Skeletal muscle satellite cell (primary cell): ENCODE results near the gene HRH1.
"Not testable (repeated sequence)": the region's sequence is repeated elsewhere in the genome, so short reads cannot be mapped to it uniquely, and the experiment has no call there.

Source experiments
- H3K27me3 ChIP-seq: 2 replicates; pipeline ENCODE4 v1.7.0; 2013; ENCODE audit warnings: low read length; ENCODE audit not compliant: control insufficient read depth, insufficient read depth
- H3K36me3 ChIP-seq: 2 replicates; pipeline ENCODE4 v1.7.0; 2013; ENCODE audit warnings: mild to moderate bottlenecking, control low read depth, low read length; ENCODE audit not compliant: insufficient read depth
- H3K4me1 ChIP-seq: 2 replicates; pipeline ENCODE4 v1.7.0; 2013; ENCODE audit warnings: low read length; ENCODE audit not compliant: control insufficient read depth, insufficient read depth
- H3K4me2 ChIP-seq: 2 replicates; pipeline ENCODE4 v1.7.0; 2013; ENCODE audit warnings: mild to moderate bottlenecking, low read length
- H3K4me3 ChIP-seq: 2 replicates; pipeline ENCODE4 v1.7.0; 2013; ENCODE audit warnings: low read length
- H3K9ac ChIP-seq: 2 replicates; pipeline ENCODE4 v1.7.0; 2013; ENCODE audit warnings: mild to moderate bottlenecking, low read depth, low read length, moderate library complexity
- H3K9me3 ChIP-seq: replicated peaks from 2 replicates; pipeline ENCODE4 v1.7.0; 2013; ENCODE audit warnings: mild to moderate bottlenecking, control low read depth, low read length

Gene HRH1

DNA sequence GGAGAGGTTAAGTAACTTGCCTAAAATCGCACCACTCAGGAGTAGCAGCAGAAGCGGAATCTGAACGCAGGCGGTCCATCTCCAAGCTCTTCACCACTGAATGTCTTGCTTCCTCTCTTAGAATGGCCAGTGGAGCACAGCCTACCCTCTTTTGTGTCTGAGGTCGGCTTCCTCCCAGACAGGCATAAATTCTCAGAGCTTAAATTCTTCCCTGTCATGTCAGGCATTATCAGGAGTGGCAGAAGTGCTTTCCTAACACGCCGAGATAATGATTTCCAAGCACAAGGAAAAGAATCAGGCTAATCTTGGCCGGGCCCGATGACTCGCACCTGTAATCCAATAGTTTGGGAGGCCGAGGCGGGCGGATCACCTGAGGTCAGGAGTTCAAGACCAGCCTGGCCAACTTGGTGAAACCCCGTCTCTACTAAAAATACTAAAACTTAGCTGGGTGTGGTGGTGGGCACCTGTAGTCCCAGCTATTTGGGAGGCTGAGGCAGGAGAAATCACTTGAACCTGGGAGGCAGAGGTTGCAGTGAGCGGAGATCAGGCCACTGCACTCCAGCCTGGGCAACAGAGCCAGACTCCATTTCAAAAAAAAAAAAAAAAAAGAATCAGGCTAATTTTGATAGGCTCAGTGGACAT is 30.2 kb downstream of the HRH1 start:
- not testable (repeated sequence) for H3K9ac ChIP-seq, H3K4me2 ChIP-seq, H3K9me3 ChIP-seq, H3K36me3 ChIP-seq, H3K27me3 ChIP-seq, H3K4me3 ChIP-seq
- H3K4me1 ChIP-seq = peaks cover 23% of the 10 kb centered on the region

DNA sequence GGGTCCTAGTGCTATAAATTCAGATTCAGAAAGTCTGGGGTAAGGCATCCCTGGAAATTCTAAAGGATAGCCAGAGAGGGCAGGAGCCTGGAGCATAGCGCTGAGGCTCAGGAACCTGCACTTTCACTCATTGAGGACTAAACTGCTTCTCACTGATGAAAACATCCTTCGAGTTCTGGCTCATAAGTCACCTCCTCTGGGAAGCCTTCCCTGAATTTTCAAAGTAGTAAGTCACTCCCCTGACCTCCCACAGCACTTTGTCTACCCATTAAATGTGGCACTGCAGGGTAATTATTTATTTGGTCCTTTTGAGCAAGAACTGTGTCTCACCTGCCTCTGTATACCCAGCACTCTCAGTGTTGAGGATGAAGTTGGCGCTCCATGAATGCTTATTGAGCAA is 30.9 kb downstream of the HRH1 start:
- H3K9ac ChIP-seq = no peak overlapping the region
- H3K36me3 ChIP-seq = no peaks in the 10 kb centered on the region
- H3K4me2 ChIP-seq = no peak overlapping the region
- H3K4me3 ChIP-seq = no peak overlapping the region
- H3K9me3 ChIP-seq = no peaks in the 10 kb centered on the region
- no peaks in the 10 kb centered on the region for H3K27me3 ChIP-seq
- peaks cover 23% of the 10 kb centered on the region for H3K4me1 ChIP-seq

DNA sequence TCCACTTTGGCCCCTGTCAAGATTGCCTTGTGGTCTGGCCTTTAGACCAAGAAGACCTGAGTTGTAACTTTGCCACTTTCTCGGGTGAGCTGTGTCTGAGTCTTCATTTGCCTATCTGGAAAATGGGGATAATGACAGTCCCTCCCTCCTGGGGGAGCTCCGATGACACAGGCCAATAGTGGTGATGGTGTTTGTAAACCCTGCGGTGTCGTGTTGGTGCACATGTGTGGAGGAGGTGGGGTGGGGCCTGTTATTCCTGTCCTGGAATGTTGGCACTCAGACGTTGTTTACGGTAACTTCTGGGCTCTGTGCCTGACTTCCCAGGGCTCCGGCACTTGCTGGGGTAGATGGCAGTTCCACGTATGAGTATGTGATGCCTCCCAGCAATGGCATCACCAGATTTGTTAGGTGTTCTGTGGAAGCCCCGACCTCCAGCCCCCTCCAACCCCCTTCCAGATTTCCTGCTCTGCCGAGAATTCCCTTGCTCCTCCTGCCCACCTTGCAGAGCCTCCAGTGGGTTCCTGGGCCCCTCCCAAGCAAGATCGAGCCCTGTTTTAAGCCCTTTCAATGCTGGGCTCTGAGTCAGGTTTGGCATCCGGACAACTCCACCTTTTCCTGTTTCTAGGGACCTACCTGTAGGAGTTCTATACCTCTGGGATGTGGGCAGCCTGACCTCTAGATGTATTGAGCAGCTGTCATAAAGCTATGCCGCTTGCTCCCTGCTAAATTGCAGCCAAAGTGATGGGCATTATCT is 31.4 kb downstream of the HRH1 start:
- Histone ChIP-seq H3K4me2 (peak overlapping the region; percentile 17), H3K27me3 (no peaks in the 10 kb centered on the region), H3K4me3 (no peak overlapping the region), H3K36me3 (no peaks in the 10 kb centered on the region), H3K9ac (no peak overlapping the region), H3K4me1 (peaks cover 21% of the 10 kb centered on the region), H3K9me3 (no peaks in the 10 kb centered on the region)

DNA sequence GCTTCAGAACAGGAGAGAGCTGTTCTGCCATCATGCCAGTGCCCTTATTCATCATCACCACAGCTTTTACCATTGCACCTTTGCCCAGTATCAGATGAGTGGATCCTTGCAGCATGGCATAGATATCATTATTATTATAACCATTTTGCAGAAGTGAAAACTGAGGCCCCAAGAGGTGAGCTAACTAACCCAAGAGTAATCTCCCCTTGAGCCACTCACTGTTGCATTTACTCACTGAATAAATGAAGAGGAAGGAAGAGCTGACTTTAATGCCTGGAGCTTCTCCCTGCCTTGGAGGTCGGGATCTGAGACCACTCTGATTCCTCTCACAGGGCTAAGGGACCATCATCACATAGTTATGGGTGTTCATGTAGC is 32.0 kb downstream of the HRH1 start:
- Histone ChIP-seq H3K9me3 (no peaks in the 10 kb centered on the region), H3K36me3 (no peaks in the 10 kb centered on the region), H3K4me1 (peaks cover 15% of the 10 kb centered on the region), H3K4me2 (no peak overlapping the region), H3K27me3 (no peaks in the 10 kb centered on the region), H3K9ac (no peak overlapping the region), H3K4me3 (no peak overlapping the region)

DNA sequence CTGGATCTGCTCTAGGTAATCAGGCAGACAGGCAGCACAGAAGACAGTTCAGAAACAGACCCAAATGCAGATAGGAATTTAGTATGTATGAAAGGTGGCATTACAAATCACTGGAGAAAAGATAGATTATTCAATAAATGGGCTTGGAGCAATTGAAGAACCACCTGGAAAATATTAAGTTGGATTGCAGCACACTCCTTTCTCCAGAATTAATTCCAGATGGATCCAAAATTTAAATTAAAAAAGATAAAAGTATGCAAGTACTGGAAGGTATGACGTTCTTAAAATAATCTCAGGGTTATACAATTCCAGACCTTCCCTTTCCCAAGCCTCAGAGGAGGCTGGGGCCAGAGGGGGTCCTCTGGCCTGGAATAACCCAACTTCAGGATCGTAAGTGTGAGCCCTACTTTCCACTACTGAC is 32.5 kb downstream of the HRH1 start:
- Histone ChIP-seq H3K27me3 (no peaks in the 10 kb centered on the region), H3K4me3 (no peak overlapping the region), H3K36me3 (no peaks in the 10 kb centered on the region), H3K9ac (no peak overlapping the region), H3K9me3 (no peaks in the 10 kb centered on the region), H3K4me2 (no peak overlapping the region), H3K4me1 (peaks cover 14% of the 10 kb centered on the region)

DNA sequence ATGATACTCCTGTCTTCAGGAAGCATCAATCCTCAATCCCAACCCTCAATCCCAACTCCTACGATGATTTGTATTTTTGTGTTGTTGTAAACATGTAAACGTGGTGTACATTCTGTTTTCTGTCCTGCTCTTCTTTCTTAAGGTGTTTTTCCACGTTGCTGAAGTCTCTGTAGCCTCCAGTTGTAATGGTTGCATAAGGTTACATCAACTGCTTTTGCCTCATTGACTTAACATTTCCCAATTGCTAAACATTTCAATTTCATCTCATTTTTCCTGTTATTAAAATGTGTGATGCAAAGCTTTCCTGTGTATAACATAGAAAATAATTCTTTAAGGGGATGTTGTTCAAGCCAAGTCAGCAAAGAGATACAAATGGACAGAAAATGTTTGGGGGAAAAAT is 33.4 kb downstream of the HRH1 start:
- no peak overlapping the region for H3K4me3 ChIP-seq
- H3K4me1 ChIP-seq = peaks cover 14% of the 10 kb centered on the region
- H3K4me2 ChIP-seq = no peak overlapping the region
- no peak overlapping the region for H3K9ac ChIP-seq
- no peaks in the 10 kb centered on the region for H3K9me3 ChIP-seq
- H3K27me3 ChIP-seq = no peaks in the 10 kb centered on the region
- no peaks in the 10 kb centered on the region for H3K36me3 ChIP-seq

DNA sequence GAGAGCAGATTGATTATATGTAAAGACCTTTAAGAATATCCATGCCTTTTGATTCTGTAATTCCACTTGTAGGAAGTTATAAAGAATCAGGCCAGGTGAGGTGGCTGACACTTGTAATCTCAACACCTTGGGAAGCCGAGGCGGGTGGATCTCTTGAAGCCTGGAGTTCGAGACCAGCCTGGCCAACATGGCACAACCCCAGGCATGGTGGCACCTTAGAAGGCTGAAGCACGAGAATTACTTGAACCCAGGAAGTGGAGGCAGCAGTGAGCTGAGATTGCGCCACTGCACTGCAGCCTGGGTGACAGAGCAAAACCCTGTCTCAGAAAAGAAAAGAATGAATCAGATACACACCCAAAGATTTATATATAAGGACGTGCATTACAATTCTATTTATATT is 33.9 kb downstream of the HRH1 start:
- H3K4me2 ChIP-seq = no peak overlapping the region
- H3K36me3 ChIP-seq = no peaks in the 10 kb centered on the region
- H3K9ac ChIP-seq = no peak overlapping the region
- H3K27me3 ChIP-seq = no peaks in the 10 kb centered on the region
- peaks cover 14% of the 10 kb centered on the region for H3K4me1 ChIP-seq
- no peak overlapping the region for H3K4me3 ChIP-seq
- H3K9me3 ChIP-seq = no peaks in the 10 kb centered on the region

DNA sequence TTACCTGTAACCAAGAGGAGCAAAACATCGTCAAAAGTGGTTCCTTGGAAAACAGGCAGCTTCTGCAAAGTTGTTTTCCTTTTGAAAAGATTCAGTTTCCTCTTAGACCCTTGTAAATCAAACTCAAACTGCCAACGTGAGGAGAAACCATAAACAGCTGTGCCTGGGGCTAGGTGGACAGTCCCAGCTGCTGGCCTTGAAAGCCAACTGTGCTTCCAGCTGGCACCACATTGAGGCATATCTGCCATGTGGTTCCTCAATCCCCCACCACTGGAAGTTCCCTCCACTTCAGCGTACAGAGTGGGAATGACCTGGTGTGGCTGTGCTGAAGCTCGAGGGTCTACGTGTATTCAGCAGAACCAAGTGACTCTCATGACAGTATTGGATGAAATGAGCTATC is 40.9 kb downstream of the HRH1 start:
- Histone ChIP-seq H3K4me2 (peak overlapping the region; percentile 80), H3K4me3 (peak overlapping the region; percentile 60), H3K27me3 (no peaks in the 10 kb centered on the region), H3K9ac (peak overlapping the region; percentile 63), H3K36me3 (no peaks in the 10 kb centered on the region), H3K4me1 (peaks cover 21% of the 10 kb centered on the region), H3K9me3 (no peaks in the 10 kb centered on the region)

DNA sequence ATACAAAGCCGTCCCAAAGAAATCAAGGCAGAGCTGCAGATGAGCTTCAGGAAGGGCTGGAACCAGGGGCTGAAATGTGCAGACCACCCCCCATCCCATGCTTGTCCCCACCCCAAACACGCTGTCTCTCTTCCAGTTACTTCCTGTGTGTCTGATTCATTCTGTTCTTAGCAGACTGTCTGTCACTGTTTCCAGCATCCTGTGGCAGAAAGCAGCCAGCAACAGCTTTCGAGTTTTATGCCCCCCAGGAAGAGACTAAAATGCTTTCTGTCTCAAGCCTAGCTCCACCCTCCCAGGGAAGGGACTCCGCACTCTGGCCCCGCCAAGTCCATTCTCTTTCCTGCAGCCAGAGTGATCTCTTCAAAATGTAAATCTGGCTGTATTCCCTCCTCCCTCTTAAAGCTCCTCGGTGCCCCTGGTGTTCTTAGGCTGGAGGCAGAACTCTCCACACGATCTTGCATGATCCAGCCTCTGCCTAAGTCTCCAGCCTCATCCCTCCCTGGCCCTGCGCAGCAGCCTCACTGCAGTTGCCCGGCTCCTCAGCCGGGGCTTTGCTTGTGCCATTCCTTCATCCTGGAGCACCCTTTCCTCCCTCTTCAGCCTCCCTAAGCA is 41.5 kb downstream of the HRH1 start:
- Histone ChIP-seq H3K4me2 (peak overlapping the region; percentile 80), H3K36me3 (no peaks in the 10 kb centered on the region), H3K9ac (peak overlapping the region; percentile 63), H3K9me3 (no peaks in the 10 kb centered on the region), H3K4me1 (peaks cover 27% of the 10 kb centered on the region), H3K4me3 (peak overlapping the region; percentile 60), H3K27me3 (no peaks in the 10 kb centered on the region)

DNA sequence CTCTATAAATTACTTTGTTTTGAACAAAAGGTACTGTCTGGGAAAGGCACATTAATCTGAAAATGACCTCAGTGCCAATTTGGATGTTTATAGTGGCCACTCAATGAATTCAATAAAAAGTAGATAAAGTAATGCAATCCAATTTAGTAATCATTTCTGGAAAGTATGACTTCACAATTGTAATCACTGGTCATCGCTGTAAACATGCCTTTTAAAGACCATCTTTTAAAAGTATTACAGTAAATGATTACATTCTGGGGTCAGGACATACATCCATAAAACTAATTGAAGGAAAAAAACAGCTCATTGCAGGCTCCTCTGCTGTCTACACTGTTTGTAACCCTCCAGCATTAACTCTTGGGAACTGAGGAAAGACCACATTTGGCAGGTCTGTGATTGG is 43.2 kb downstream of the HRH1 start:
- Histone ChIP-seq H3K9me3 (no peaks in the 10 kb centered on the region), H3K4me2 (no peak overlapping the region), H3K36me3 (no peaks in the 10 kb centered on the region), H3K27me3 (no peaks in the 10 kb centered on the region), H3K4me1 (peaks cover 38% of the 10 kb centered on the region), H3K4me3 (no peak overlapping the region), H3K9ac (no peak overlapping the region)

DNA sequence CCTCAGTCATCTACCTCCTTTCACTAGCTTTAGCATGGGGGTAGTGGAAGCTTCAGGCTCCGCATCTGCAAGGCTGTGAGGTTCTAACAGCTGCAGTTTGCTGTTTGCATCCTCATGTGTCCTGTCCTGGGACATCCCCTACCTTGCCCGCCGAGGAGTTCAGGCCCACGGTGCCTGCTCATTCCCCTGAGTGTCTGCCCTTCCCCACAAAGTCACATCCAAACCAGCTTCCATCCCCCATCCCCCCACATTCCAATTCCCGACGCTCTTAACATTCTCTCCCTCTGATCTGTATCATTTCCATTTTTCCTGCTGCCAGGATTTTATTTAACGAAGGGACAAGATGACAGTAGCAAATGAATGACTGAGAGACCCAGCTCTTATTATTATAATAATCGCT is 43.8 kb downstream of the HRH1 start:
- H3K4me1 ChIP-seq = peaks cover 38% of the 10 kb centered on the region
- H3K9ac ChIP-seq = no peak overlapping the region
- no peaks in the 10 kb centered on the region for H3K9me3 ChIP-seq
- no peak overlapping the region for H3K4me2 ChIP-seq
- H3K27me3 ChIP-seq = no peaks in the 10 kb centered on the region
- H3K36me3 ChIP-seq = no peaks in the 10 kb centered on the region
- no peak overlapping the region for H3K4me3 ChIP-seq

DNA sequence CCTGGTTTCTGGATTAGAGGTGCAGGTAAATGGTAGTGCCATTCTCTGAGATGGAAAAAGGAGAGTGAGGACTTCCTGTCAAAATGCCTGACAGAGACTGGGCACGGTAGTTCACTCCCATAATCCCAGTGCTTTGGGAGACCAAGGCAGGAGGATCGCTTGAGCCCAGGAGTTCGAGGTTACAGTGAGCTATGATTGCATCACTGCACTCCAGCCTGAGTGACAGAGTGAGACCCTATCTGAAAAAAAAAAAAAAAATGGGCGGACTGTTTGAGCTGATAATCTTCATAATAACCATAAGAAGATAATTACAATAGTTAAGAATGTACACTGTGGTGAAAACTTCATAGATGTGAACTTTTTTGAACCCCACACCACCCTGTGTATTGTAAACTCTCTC is 44.2 kb downstream of the HRH1 start:
- Histone ChIP-seq H3K4me2 (no peak overlapping the region), H3K9me3 (no peaks in the 10 kb centered on the region), H3K4me3 (no peak overlapping the region), H3K36me3 (no peaks in the 10 kb centered on the region), H3K4me1 (peaks cover 38% of the 10 kb centered on the region), H3K27me3 (no peaks in the 10 kb centered on the region), H3K9ac (no peak overlapping the region)
